Small intestine (tissue), 7 donors: ENCODE results near the gene SMIM1. TPM values are rescaled to one million over a fixed set of nuclear protein-coding genes. Genes with fewer than 3 reads are reported as not detected.

ENCODE experiments used
- DNase-seq, 2 donors: peaks; one replicate each; pipeline versions ENCODE4 v3.0.0 to v3.0.0-alpha.2; 2013
- FAIRE-seq: peaks from 2 replicates; lab custom pipeline; 2012; peaks lifted over from hg19 to GRCh38; lab: Jason Lieb, UNC
- H3K27ac ChIP-seq, 3 donors: one replicate each; pipeline ENCODE4 v1.5.1; 2013; ENCODE audit warnings: low read length in 2 of 3, mild to moderate bottlenecking in 2 of 3, control low read depth in 1 of 3, inconsistent platforms in 1 of 3, low read depth in 1 of 3, moderate library complexity in 1 of 3
- H3K27me3 ChIP-seq, 3 donors: one replicate each; pipeline ENCODE4 v1.6.1; 2013; ENCODE audit warnings: low read length in 3 of 3, inconsistent platforms in 1 of 3; ENCODE audit not compliant: control insufficient read depth in 3 of 3, insufficient read depth in 3 of 3
- H3K36me3 ChIP-seq, 3 donors: one replicate each; pipeline ENCODE4 v1.6.1; 2013; ENCODE audit warnings: low read length in 3 of 3, inconsistent platforms in 1 of 3, low read depth in 1 of 3, mild to moderate bottlenecking in 1 of 3, moderate library complexity in 1 of 3; ENCODE audit not compliant: control insufficient read depth in 3 of 3, insufficient read depth in 2 of 3
- H3K4me1 ChIP-seq, 3 donors: one replicate each; pipeline ENCODE4 v1.6.1; 2013; ENCODE audit warnings: low read length in 2 of 3, inconsistent platforms in 1 of 3, low read depth in 1 of 3, mild to moderate bottlenecking in 1 of 3, moderate library complexity in 1 of 3; ENCODE audit not compliant: control insufficient read depth in 3 of 3, insufficient read depth in 2 of 3
- H3K4me3 ChIP-seq, 3 donors: one replicate each; pipeline ENCODE4 v1.5.1; 2013; ENCODE audit warnings: low read length in 3 of 3, control low read depth in 1 of 3, inconsistent platforms in 1 of 3, low read depth in 1 of 3, mild to moderate bottlenecking in 1 of 3, moderate library complexity in 1 of 3
- H3K9me3 ChIP-seq, 2 donors: one replicate each; pipeline ENCODE4 v1.6.1; 2013; ENCODE audit warnings: low read depth in 1 of 2, low read length in 1 of 2; ENCODE audit not compliant: control insufficient read depth in 2 of 2, insufficient read depth in 1 of 2
- WGBS, 3 donors: extraction: QIAGEN DNeasy Blood & Tissue Kit; methylation state at CpG; one replicate each; pipeline ENCODE4 v1.1.7; 2013; 5-methylcytosine and 5-hydroxymethylcytosine counted together
- polyA plus RNA-seq, 4 donors: library from polyadenylated mRNA; stranded (reverse) in 3 of 4; unstranded in 1 of 4; fragments of 200-250 nt in 3 of 4; fragments of 120-200 nt in 1 of 4; gene quantifications; one replicate each; pipeline versions ENCODE4 v1.2.1 to v1.2.3, GENCODE V29; 2013
- donor health status: healthy with polysubstance abuse.
- donor health status: control.
- donor health status: control.
- donor health status: Bipolar disorder and iron deficiency.
- donor health status: healthy.

SMIM1 gene
- polyA plus RNA-seq, 4 donors: 2.1 to 89.2 TPM; not detected in 2

- H3K4me3 ChIP-seq: no peak overlapping the region
- no peaks in the 10 kb centered on the region for H3K9me3 ChIP-seq
- H3K36me3 ChIP-seq: peaks cover 9 to 90% (median 11%) of the 10 kb centered on the region in 3 donors
- DNase-seq (no peak), FAIRE-seq (no peak)
- WGBS, 3 donors: 92 to 93% (median 93%) methylated on average over 45 of the region's 45 CpGs
- H3K27me3 ChIP-seq: no peaks in the 10 kb centered on the region
- H3K27ac ChIP-seq: no peak overlapping the region
- H3K4me1 ChIP-seq: no peaks in the 10 kb centered on the region
Observed at GRCh38 chr1:3786468-3787348, 14.2 kb downstream of the SMIM1 start.

GRCh38 chr1:3787349-3787715 is 14.8 kb downstream of the SMIM1 start:
- Histone ChIP-seq H3K36me3 (peaks cover 9 to 84% (median 11%) of the 10 kb centered on the region in 3 donors), H3K4me3 (no peak overlapping the region), H3K9me3 (no peaks in the 10 kb centered on the region), H3K27me3 (no peaks in the 10 kb centered on the region), H3K4me1 (no peaks in the 10 kb centered on the region), H3K27ac (no peak overlapping the region)
- FAIRE-seq (no peak), DNase-seq (no peak)
- WGBS, 3 donors: 67 to 76% (median 73%) methylated on average over 10 of the region's 10 CpGs

GRCh38 chr1:3787745-3788605 is 15.4 kb downstream of the SMIM1 start:
- no peaks in the 10 kb centered on the region for H3K4me1 ChIP-seq
- DNase-seq (no peak), FAIRE-seq (no peak)
- WGBS, 3 donors: 89 to 92% (median 90%) methylated on average over 26 of the region's 26 CpGs
- H3K9me3 ChIP-seq: no peaks in the 10 kb centered on the region
- H3K27me3 ChIP-seq: no peaks in the 10 kb centered on the region
- no peak overlapping the region for H3K4me3 ChIP-seq
- peaks cover 6 to 78% (median 7%) of the 10 kb centered on the region in 3 donors for H3K36me3 ChIP-seq
- no peak overlapping the region for H3K27ac ChIP-seq

GRCh38 chr1:3788756-3789420 is 16.3 kb downstream of the SMIM1 start:
- Histone ChIP-seq H3K27ac (no peak overlapping the region), H3K27me3 (no peaks in the 10 kb centered on the region), H3K4me1 (no peaks in the 10 kb centered on the region), H3K36me3 (peaks cover 5 to 74% (median 5%) of the 10 kb centered on the region in 3 donors), H3K9me3 (no peaks in the 10 kb centered on the region), H3K4me3 (no peak overlapping the region)
- 89 to 93% (median 89%) methylated on average over 13 to 16 of the region's 16 CpGs for WGBS, 3 donors
- DNase-seq (no peak), FAIRE-seq (no peak)

GRCh38 chr1:3789421-3790300 is 17.1 kb downstream of the SMIM1 start:
- DNase-seq (no peak), FAIRE-seq (no peak)
- 88 to 94% (median 91%) methylated on average over 30 to 34 of the region's 34 CpGs for WGBS, 3 donors
- Histone ChIP-seq H3K36me3 (peaks cover 5 to 67% (median 5%) of the 10 kb centered on the region in 3 donors), H3K4me3 (no peak overlapping the region), H3K4me1 (peaks cover 0 to 1% (median 0%) of the 10 kb centered on the region in 3 donors), H3K9me3 (no peaks in the 10 kb centered on the region), H3K27me3 (no peaks in the 10 kb centered on the region), H3K27ac (no peak overlapping the region)

- no peaks in the 10 kb centered on the region for H3K27me3 ChIP-seq
- H3K4me1 ChIP-seq: peaks cover 0 to 7% (median 0%) of the 10 kb centered on the region in 3 donors
- 79 to 84% (median 82%) methylated on average over 12 of the region's 12 CpGs for WGBS, 3 donors
- peaks cover 3 to 58% (median 3%) of the 10 kb centered on the region in 3 donors for H3K36me3 ChIP-seq
- no peak overlapping the region for H3K4me3 ChIP-seq
- no peak for FAIRE-seq
- H3K27ac ChIP-seq: no peak overlapping the region
- no peaks in the 10 kb centered on the region for H3K9me3 ChIP-seq
- no peak for DNase-seq
Observed at GRCh38 chr1:3790500-3790923, 18.0 kb downstream of the SMIM1 start.

GRCh38 chr1:3790952-3791351 is 18.4 kb downstream of the SMIM1 start:
- FAIRE-seq: no peak
- no peaks in the 10 kb centered on the region for H3K27me3 ChIP-seq
- DNase-seq: no peak
- H3K9me3 ChIP-seq: no peaks in the 10 kb centered on the region
- WGBS, 3 donors: 87 to 90% (median 90%) methylated on average over 18 of the region's 18 CpGs
- H3K36me3 ChIP-seq: peaks cover 3 to 55% (median 3%) of the 10 kb centered on the region in 3 donors
- H3K4me3 ChIP-seq: no peak overlapping the region
- H3K27ac ChIP-seq: no peak overlapping the region
- peaks cover 0 to 7% (median 0%) of the 10 kb centered on the region in 3 donors for H3K4me1 ChIP-seq
